HCT116 (cell line): ENCODE results near the gene CAPN10. TPM values are rescaled to one million over a fixed set of nuclear protein-coding genes. Genes with fewer than 3 reads are reported as not detected.

Source experiments
- ATAC-seq: fragments of 200-7000 bp; cut with Tn5 transposase; 2 replicates; pipeline ENCODE4 v1.9.1; 2020; ENCODE audit warnings: mild to moderate bottlenecking, moderate library complexity
- BruUV-seq: library from RNA; stranded (reverse); fragments of 400-500 nt; replicated peaks from 2 replicates; lab custom pipeline; 2021; lab: Mats Ljungman, UMichigan
- CTCF ChIA-PET: fragments of 300-600 bp; sonication (Branson Sonifier 250); formaldehyde crosslinking; loops from one replicate; lab custom pipeline; 2021; ENCODE audit warnings: antibody characterized with exemption; lab: Charles Lee
- POLR2A ChIA-PET: fragments of 300-600, 350-600 bp; sonication (Branson Sonifier 250); formaldehyde crosslinking; loops from one replicate; lab custom pipeline; 2021; ENCODE audit warnings: antibody characterized with exemption; lab: Charles Lee
- RAD21 ChIA-PET, 2 experiments: fragments of 300-600 bp; sonication (Branson Sonifier 250); formaldehyde crosslinking; loops; one replicate each; lab custom pipeline; 2023; ENCODE audit warnings: low total read pairs in 2 of 2; ENCODE audit not compliant: uncharacterized antibody in 2 of 2, unreplicated experiment in 2 of 2, low non-redundant PET in 1 of 2; lab: Charles Lee
- DNase-seq: peaks from one replicate; pipeline ENCODE4 v3.0.0-alpha.2; 2010; ENCODE audit warnings: low read depth, low spot score
- H2AFZ ChIP-seq: fragments of 200-600 bp; shearing (Covaris generic), sonication (generic); 2 replicates; pipeline ENCODE4 v1.6.1; 2017; ENCODE audit warnings: low read depth, mixed run types, mixed read lengths, antibody characterized with exemption, low read length; ENCODE audit not compliant: poor library complexity, severe bottlenecking
- H3K27ac ChIP-seq: 2 replicates; pipeline ENCODE4 v1.5.1; 2012; ENCODE audit warnings: low read depth, low read length
- H3K27me3 ChIP-seq: fragments of 200-600 bp; sonication (generic); 2 replicates; pipeline ENCODE4 v1.6.1; 2016; ENCODE audit warnings: mixed run types, low read length, mixed read lengths; ENCODE audit not compliant: insufficient read depth
- H3K36me3 ChIP-seq, 2 experiments: fragments of 200-500 bp in 1 of 2; fragments of 200-600 bp in 1 of 2; sonication (Bioruptor generic) in 1 of 2; sonication (generic) in 1 of 2; 2 replicates each; pipeline versions ENCODE4 v1.5.1 to v1.6.1; 2014 to 2016; ENCODE audit warnings: low read length in 2 of 2, inconsistent platforms in 1 of 2, mixed read lengths in 1 of 2, mixed run types in 1 of 2; ENCODE audit not compliant: insufficient read depth in 2 of 2, control insufficient read depth in 1 of 2
- H3K4me1 ChIP-seq, 2 experiments: fragments of 200-600 bp in 1 of 2; sonication (generic) in 1 of 2; 2 replicates each; pipeline versions ENCODE4 v1.5.1 to v1.6.1; 2012 to 2017; ENCODE audit warnings: low read length in 2 of 2, inconsistent platforms in 1 of 2, mild to moderate bottlenecking in 1 of 2, mixed read lengths in 1 of 2, mixed run types in 1 of 2, moderate library complexity in 1 of 2; ENCODE audit not compliant: insufficient read depth in 2 of 2, control insufficient read depth in 1 of 2
- H3K4me2 ChIP-seq: fragments of 200-600 bp; sonication (generic); 2 replicates; pipeline ENCODE4 v1.6.1; 2017; ENCODE audit warnings: mixed run types, low read length, mixed read lengths
- H3K4me3 ChIP-seq, 2 experiments: fragments of 200-600 bp in 1 of 2; sonication (generic) in 1 of 2; replicated peaks in 1 of 2; 2 replicates each; pipeline ENCODE4 v1.5.1; 2011 to 2016; ENCODE audit warnings: low read length in 2 of 2, control low read depth in 1 of 2, low read depth in 1 of 2, mild to moderate bottlenecking in 1 of 2, mixed read lengths in 1 of 2, mixed run types in 1 of 2
- H3K79me2 ChIP-seq: fragments of 200-600 bp; sonication (generic); 2 replicates; pipeline ENCODE4 v1.6.1; 2017; ENCODE audit warnings: mild to moderate bottlenecking, mixed run types, low read length, moderate library complexity, mixed read lengths; ENCODE audit not compliant: insufficient read depth
- H3K9ac ChIP-seq: fragments of 200-600 bp; sonication (generic); 2 replicates; pipeline ENCODE4 v1.6.1; 2016; ENCODE audit warnings: low read length, mixed read lengths
- H3K9me2 ChIP-seq: fragments of 200-600 bp; sonication (generic), shearing (Covaris generic); 2 replicates; pipeline ENCODE4 v1.6.1; 2017; ENCODE audit warnings: mixed run types, mild to moderate bottlenecking, moderate library complexity; ENCODE audit not compliant: insufficient read depth
- H3K9me3 ChIP-seq, 2 experiments: fragments of 200-500 bp in 1 of 2; fragments of 200-600 bp in 1 of 2; sonication (Bioruptor generic) in 1 of 2; sonication (generic) in 1 of 2; 2 replicates each; pipeline ENCODE4 v1.6.1; 2014 to 2017; ENCODE audit warnings: low read length in 2 of 2, mixed read lengths in 2 of 2, inconsistent platforms in 1 of 2, low read depth in 1 of 2, mild to moderate bottlenecking in 1 of 2, mixed run types in 1 of 2, moderate library complexity in 1 of 2; ENCODE audit not compliant: control insufficient read depth in 1 of 2, insufficient read depth in 1 of 2
- H4K20me1 ChIP-seq: fragments of 200-600 bp; sonication (generic), shearing (Covaris generic); 2 replicates; pipeline ENCODE4 v1.6.1; 2017; ENCODE audit warnings: mixed run types, mild to moderate bottlenecking, moderate library complexity; ENCODE audit not compliant: insufficient read depth
- CBX3 ChIP-seq: IDR thresholded peaks from 2 replicates; pipeline ENCODE4 v1.6.1; 2012; ENCODE audit warnings: low read depth
- CEBPB ChIP-seq: IDR thresholded peaks from 2 replicates; pipeline ENCODE4 v1.6.1; 2012; ENCODE audit warnings: low read depth
- CTCF ChIP-seq, 3 experiments: fragments of 200-600 bp in 1 of 3; sonication (generic) in 1 of 3; IDR thresholded peaks in 2 of 3; conservative IDR thresholded peaks in 1 of 3; 2 replicates each; pipeline ENCODE4 v1.5.1; 2012 to 2017; ENCODE audit warnings: low read depth in 2 of 3, low read length in 2 of 3, antibody characterized with exemption in 1 of 3, borderline replicate concordance in 1 of 3, control low read depth in 1 of 3, mild to moderate bottlenecking in 1 of 3, mixed read lengths in 1 of 3, mixed run types in 1 of 3, moderate library complexity in 1 of 3; ENCODE audit not compliant: insufficient read depth in 1 of 3
- ELF1 ChIP-seq: IDR thresholded peaks from 2 replicates; pipeline ENCODE4 v1.6.1; 2012; ENCODE audit warnings: low read depth, borderline replicate concordance
- JUND ChIP-seq: IDR thresholded peaks from 2 replicates; pipeline ENCODE4 v1.6.1; 2012
- MAX ChIP-seq: IDR thresholded peaks from 2 replicates; pipeline ENCODE4 v1.6.1; 2012
- RAD21 ChIP-seq: IDR thresholded peaks from 2 replicates; pipeline ENCODE4 v1.6.1; 2012; ENCODE audit warnings: low read depth, mild to moderate bottlenecking
- SIN3A ChIP-seq: IDR thresholded peaks from 2 replicates; pipeline ENCODE4 v1.6.1; 2012; ENCODE audit warnings: low read depth
- SRF ChIP-seq: IDR thresholded peaks from 2 replicates; pipeline ENCODE4 v1.6.1; 2012; ENCODE audit warnings: low read depth
- TCF7L2 ChIP-seq: IDR thresholded peaks from 2 replicates; pipeline ENCODE4 v1.7.0; 2011; ENCODE audit warnings: borderline replicate concordance, inconsistent platforms; ENCODE audit not compliant: insufficient read depth, insufficient read length; ENCODE audit errors: extremely low read depth
- ZFX ChIP-seq: fragments of 450-650 bp; IDR thresholded peaks from 2 replicates; pipeline ENCODE4 v1.6.1; 2017
- ZNF274 ChIP-seq: fragments of 200-500 bp; sonication (Bioruptor generic); IDR thresholded peaks from 2 replicates; pipeline ENCODE4 v1.6.1; 2014; ENCODE audit warnings: mild to moderate bottlenecking, low read depth, low read length, inconsistent platforms
- intact Hi-C: fragments of 100-400 bp; cut with micrococcal nuclease; formaldehyde crosslinking; loops from 2 replicates; pipeline ENCODE4 v1.10.0; 2022
- total RNA-seq: library from RNA; stranded (reverse); gene quantifications from one replicate; pipeline ENCODE4 v1.2.1, GENCODE V29; 2021; ENCODE audit not compliant: unreplicated experiment
- TF ChIP-seq, protein P1 (sequence below): IDR thresholded peaks from 2 replicates; pipeline ENCODE4 v1.6.1; 2012; ENCODE audit warnings: low read depth
- TF ChIP-seq, protein P2 (sequence below): IDR thresholded peaks from 2 replicates; pipeline ENCODE4 v1.6.1; 2011; ENCODE audit warnings: mild to moderate bottlenecking, low read length, moderate library complexity; ENCODE audit not compliant: insufficient replicate concordance; ENCODE audit errors: extremely low read depth
- TF ChIP-seq, protein P3 (sequence below): IDR thresholded peaks from 2 replicates; pipeline ENCODE4 v1.6.1; 2012

CAPN10 gene
- total RNA-seq, 1 experiment from 2014 or later, result 40.7 TPM

DNA sequence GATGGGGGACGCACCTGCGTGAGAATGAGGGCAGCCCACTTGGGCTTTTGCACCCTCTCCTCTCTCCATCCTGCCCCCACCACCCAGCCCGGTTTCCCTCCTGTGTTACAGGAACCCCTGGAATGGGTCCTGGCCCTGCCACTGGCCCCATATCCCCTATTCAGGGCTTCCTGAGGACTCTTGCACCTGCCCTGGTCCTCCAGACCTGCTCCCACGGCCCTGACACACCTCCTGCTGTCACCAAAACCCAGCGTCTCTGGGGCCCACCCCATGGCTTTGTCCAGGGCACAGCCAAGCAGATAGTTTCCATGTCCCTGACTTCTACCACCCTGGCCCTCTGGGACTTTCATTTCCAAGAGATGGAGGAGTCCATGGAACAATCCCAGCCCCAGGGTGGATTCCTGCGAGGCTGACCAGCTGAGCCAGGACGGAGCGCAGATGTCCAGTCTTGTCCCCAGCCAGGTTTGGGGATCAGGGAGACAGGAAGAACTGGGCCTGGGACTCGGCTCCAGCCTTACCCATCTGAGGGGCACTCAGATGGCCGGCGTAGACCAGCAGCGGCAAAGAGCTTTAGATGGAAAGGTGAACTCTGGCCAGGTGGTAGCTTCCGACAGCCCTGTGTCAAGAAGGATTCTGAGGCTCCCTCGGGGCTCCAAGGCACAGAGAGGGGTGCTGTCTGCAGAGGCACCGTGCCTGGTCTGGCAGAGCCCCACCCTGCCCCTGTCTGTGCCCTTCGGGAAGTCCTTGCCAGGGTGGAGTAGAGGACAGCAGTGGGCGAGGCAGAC lies 50.8 kb downstream of the CAPN10 start:
- intact Hi-C loops, result no loop called here
- DNase-seq, result no peak
- Histone ChIP-seq H3K9me3 (peaks cover 5 to 6% of the 10 kb centered on the region in 2 experiments; a peak in 2 of 4 replicates), H3K9ac (no peak overlapping the region), H3K27me3 (peaks cover 10% of the 10 kb centered on the region; the same call in 1 of the 2 replicates), H3K79me2 (no peaks in the 10 kb centered on the region), H3K27ac (no peak overlapping the region), H3K9me2 (no peaks in the 10 kb centered on the region), H3K4me2 (no peak overlapping the region), H3K4me1 (no peaks in the 10 kb centered on the region), H4K20me1 (no peaks in the 10 kb centered on the region), H2AFZ (no peak overlapping the region), H3K36me3 (no peaks in the 10 kb centered on the region), H3K4me3 (no peak overlapping the region)
- no TSS peak for BruUV-seq
- ChIA-PET CTCF (no interaction called here), POLR2A (no interaction called here), RAD21 (no interaction called here)
- TF ChIP-seq, protein P1, sequence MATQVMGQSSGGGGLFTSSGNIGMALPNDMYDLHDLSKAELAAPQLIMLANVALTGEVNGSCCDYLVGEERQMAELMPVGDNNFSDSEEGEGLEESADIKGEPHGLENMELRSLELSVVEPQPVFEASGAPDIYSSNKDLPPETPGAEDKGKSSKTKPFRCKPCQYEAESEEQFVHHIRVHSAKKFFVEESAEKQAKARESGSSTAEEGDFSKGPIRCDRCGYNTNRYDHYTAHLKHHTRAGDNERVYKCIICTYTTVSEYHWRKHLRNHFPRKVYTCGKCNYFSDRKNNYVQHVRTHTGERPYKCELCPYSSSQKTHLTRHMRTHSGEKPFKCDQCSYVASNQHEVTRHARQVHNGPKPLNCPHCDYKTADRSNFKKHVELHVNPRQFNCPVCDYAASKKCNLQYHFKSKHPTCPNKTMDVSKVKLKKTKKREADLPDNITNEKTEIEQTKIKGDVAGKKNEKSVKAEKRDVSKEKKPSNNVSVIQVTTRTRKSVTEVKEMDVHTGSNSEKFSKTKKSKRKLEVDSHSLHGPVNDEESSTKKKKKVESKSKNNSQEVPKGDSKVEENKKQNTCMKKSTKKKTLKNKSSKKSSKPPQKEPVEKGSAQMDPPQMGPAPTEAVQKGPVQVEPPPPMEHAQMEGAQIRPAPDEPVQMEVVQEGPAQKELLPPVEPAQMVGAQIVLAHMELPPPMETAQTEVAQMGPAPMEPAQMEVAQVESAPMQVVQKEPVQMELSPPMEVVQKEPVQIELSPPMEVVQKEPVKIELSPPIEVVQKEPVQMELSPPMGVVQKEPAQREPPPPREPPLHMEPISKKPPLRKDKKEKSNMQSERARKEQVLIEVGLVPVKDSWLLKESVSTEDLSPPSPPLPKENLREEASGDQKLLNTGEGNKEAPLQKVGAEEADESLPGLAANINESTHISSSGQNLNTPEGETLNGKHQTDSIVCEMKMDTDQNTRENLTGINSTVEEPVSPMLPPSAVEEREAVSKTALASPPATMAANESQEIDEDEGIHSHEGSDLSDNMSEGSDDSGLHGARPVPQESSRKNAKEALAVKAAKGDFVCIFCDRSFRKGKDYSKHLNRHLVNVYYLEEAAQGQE, result no peak
- TF ChIP-seq, protein P2, sequence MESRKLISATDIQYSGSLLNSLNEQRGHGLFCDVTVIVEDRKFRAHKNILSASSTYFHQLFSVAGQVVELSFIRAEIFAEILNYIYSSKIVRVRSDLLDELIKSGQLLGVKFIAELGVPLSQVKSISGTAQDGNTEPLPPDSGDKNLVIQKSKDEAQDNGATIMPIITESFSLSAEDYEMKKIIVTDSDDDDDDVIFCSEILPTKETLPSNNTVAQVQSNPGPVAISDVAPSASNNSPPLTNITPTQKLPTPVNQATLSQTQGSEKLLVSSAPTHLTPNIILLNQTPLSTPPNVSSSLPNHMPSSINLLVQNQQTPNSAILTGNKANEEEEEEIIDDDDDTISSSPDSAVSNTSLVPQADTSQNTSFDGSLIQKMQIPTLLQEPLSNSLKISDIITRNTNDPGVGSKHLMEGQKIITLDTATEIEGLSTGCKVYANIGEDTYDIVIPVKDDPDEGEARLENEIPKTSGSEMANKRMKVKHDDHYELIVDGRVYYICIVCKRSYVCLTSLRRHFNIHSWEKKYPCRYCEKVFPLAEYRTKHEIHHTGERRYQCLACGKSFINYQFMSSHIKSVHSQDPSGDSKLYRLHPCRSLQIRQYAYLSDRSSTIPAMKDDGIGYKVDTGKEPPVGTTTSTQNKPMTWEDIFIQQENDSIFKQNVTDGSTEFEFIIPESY, result no peak
- TF ChIP-seq SIN3A, result no peak
- no peak for TF ChIP-seq JUND
- TF ChIP-seq SRF, result no peak
- TF ChIP-seq ELF1, result no peak
- TF ChIP-seq, protein P3, sequence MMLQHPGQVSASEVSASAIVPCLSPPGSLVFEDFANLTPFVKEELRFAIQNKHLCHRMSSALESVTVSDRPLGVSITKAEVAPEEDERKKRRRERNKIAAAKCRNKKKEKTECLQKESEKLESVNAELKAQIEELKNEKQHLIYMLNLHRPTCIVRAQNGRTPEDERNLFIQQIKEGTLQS, result no peak
- no peak for TF ChIP-seq ZNF274
- no peak for TF ChIP-seq MAX
- TF ChIP-seq CEBPB, result no peak
- no peak for TF ChIP-seq CTCF (IDR thresholded peaks at IDR 0.05 in 2 of 3, conservative IDR thresholded peaks at IDR 0.05 in 1 of 3; ENCODE audit: borderline replicate concordance in 1 of 3, insufficient read depth in 1 of 3, low read depth in 2 of 3, low read length in 2 of 3)
- no peak for TF ChIP-seq ZFX
- no peak for TF ChIP-seq CBX3
- no peak for TF ChIP-seq TCF7L2
- TF ChIP-seq RAD21, result no peak
- ATAC-seq, result no peak
